ENCODE results near the gene ERI3.

ERI3 gene

DNA sequence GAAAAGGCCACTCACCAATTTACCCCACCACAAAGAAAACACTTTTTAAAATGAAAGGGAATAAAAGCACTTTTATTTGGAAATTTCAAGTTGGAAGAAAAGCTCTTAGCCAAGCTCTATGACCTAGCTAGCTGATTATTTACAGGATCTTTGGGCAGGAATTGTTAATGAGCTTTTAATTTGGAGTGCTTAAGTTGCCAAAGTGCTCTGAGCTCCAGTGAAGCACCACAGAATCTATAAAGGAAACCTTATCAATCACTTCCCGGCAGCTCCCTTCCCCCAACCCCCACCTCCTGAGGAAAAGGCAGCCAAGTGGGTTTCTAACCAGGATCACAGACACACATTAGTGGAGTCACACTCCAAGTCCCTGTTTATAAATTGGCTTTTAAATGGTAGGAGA lies 1.5 kb downstream of the ERI3 start:
- no peak for DNase-seq (ENCODE audit: low spot score)
- Histone ChIP-seq H3K27me3 (ENCODE audit: insufficient read depth, poor library complexity, severe bottlenecking) (no peaks in the 10 kb centered on the region), H3K4me1 (ENCODE audit: insufficient read depth, poor library complexity, severe bottlenecking) (peaks cover 4% of the 10 kb centered on the region), H3K36me3 (ENCODE audit: low read depth) (no peaks in the 10 kb centered on the region), H3K4me3 (ENCODE audit: severe bottlenecking) (no peak overlapping the region), H3K27ac (ENCODE audit: poor library complexity, severe bottlenecking) (no peak overlapping the region), H3K9me3 (ENCODE audit: severe bottlenecking) (no peaks in the 10 kb centered on the region)
- TF ChIP-seq, protein P1, sequence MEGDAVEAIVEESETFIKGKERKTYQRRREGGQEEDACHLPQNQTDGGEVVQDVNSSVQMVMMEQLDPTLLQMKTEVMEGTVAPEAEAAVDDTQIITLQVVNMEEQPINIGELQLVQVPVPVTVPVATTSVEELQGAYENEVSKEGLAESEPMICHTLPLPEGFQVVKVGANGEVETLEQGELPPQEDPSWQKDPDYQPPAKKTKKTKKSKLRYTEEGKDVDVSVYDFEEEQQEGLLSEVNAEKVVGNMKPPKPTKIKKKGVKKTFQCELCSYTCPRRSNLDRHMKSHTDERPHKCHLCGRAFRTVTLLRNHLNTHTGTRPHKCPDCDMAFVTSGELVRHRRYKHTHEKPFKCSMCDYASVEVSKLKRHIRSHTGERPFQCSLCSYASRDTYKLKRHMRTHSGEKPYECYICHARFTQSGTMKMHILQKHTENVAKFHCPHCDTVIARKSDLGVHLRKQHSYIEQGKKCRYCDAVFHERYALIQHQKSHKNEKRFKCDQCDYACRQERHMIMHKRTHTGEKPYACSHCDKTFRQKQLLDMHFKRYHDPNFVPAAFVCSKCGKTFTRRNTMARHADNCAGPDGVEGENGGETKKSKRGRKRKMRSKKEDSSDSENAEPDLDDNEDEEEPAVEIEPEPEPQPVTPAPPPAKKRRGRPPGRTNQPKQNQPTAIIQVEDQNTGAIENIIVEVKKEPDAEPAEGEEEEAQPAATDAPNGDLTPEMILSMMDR (IDR thresholded peaks at IDR 0.05; ENCODE audit: poor library complexity, severe bottlenecking): no peak
- ATAC-seq (ENCODE audit: low read depth): no peak

DNA sequence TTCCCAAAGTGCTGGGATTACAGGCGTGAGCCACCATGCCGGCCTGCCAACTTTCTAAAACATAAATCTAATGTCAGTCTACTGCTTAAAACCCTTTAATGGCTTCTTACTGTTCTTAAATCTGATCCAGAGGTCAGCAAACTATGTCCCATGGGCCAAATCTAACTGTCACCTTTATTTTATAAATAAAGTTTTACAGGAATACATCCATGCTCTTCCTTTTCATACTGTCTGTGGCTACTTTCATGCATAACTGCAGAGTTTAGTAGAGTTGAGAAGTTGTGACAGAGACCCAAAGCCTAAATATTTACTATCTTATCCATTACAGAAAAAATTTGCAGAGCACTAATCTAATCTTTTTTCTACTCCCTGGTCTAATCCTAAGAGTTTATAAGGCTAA lies 3.8 kb downstream of the ERI3 start:
- DNase-seq (ENCODE audit: low spot score) (no peak), ATAC-seq (ENCODE audit: low read depth) (no peak)
- Histone ChIP-seq H3K36me3 (ENCODE audit: low read depth) (no peaks in the 10 kb centered on the region), H3K27me3 (ENCODE audit: insufficient read depth, poor library complexity, severe bottlenecking) (no peaks in the 10 kb centered on the region), H3K4me3 (ENCODE audit: severe bottlenecking) (no peak overlapping the region), H3K27ac (ENCODE audit: poor library complexity, severe bottlenecking) (no peak overlapping the region), H3K9me3 (ENCODE audit: severe bottlenecking) (no peaks in the 10 kb centered on the region), H3K4me1 (ENCODE audit: insufficient read depth, poor library complexity, severe bottlenecking) (peaks cover 4% of the 10 kb centered on the region)
- TF ChIP-seq, protein P1 (IDR thresholded peaks at IDR 0.05; ENCODE audit: poor library complexity, severe bottlenecking): no peak

DNA sequence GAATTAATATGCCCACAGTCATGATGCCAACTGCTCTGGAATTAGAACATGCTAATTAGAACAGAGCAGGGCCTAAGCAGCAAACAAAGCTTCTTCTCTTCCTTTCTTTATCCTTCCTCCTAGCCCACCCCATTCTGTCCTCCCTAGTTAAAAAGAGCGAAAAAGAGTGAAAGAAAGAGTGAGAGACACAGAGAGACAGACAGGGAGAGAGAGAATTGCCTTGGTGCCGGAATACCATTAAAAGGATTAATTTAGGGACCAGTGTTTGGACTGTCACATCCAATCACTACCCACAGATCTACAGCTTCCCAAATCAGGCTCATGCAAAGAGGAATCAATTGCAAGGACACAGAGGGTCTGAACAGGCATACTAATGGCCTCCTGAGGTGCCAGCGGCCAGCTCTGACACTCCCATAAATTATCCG lies 7.0 kb downstream of the ERI3 start:
- Histone ChIP-seq H3K9me3 (ENCODE audit: severe bottlenecking) (no peaks in the 10 kb centered on the region), H3K4me3 (ENCODE audit: severe bottlenecking) (no peak overlapping the region), H3K36me3 (ENCODE audit: low read depth) (no peaks in the 10 kb centered on the region; the same call in 1 of the 2 replicates), H3K27me3 (ENCODE audit: insufficient read depth, poor library complexity, severe bottlenecking) (no peaks in the 10 kb centered on the region), H3K27ac (ENCODE audit: poor library complexity, severe bottlenecking) (no peak overlapping the region), H3K4me1 (ENCODE audit: insufficient read depth, poor library complexity, severe bottlenecking) (no peaks in the 10 kb centered on the region)
- ATAC-seq (ENCODE audit: low read depth) (no peak), DNase-seq (ENCODE audit: low spot score) (no peak)
- TF ChIP-seq, protein P1 (IDR thresholded peaks at IDR 0.05; ENCODE audit: poor library complexity, severe bottlenecking): no peak

DNA sequence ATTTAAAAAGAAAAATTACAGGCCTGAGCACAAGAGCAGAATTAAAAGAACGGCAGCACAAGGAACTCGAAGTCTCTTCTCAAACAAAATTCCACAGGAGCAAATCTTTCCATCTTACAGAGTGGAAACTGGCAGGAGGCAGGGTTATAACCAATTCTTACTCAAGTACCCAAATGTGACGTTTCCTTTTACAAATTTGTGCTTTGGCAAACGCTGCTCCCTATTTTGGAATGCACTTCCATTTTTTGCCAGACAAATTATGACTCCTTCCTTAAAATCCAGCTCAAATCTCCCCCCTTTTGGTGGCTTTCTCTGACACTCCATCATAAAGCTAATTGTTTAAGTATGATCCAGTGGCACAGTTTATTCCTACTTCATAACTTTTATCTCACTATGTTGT lies 7.8 kb downstream of the ERI3 start:
- ATAC-seq (ENCODE audit: low read depth): no peak
- TF ChIP-seq, protein P1 (IDR thresholded peaks at IDR 0.05; ENCODE audit: poor library complexity, severe bottlenecking): no peak

DNA sequence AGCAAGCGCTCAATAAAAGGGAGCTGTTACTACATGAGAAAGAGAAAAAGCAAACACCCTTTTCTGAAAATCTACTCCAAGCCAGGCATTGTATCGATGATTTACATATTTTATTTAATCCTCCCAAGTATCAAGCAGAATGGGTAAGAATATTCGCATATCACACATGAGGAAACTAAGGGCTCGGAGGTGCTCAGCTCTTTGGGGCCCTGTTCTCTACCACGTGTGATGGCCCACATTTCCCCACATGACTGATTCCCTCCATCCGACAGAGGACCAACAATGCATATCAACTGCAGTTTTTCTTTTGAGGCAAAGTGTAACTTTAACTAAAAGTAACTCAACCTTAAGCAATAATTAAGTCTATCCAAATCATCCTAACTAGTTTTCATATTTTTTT lies 8.2 kb downstream of the ERI3 start:
- TF ChIP-seq, protein P1 (IDR thresholded peaks at IDR 0.05; ENCODE audit: poor library complexity, severe bottlenecking): no peak
- ATAC-seq (ENCODE audit: low read depth): no peak
- DNase-seq (ENCODE audit: low spot score): no peak

More for the DNA sequence above, 7.8 kb downstream of the ERI3 start:
- H3K27ac ChIP-seq (ENCODE audit: poor library complexity, severe bottlenecking): no peak overlapping the region
- H3K9me3 ChIP-seq (ENCODE audit: severe bottlenecking): no peaks in the 10 kb centered on the region
- H3K36me3 ChIP-seq (ENCODE audit: low read depth): no peaks in the 10 kb centered on the region; the same call in 1 of the 2 replicates
- no peak for DNase-seq (ENCODE audit: low spot score)
- no peak overlapping the region for H3K4me3 ChIP-seq (ENCODE audit: severe bottlenecking)
- H3K4me1 ChIP-seq (ENCODE audit: insufficient read depth, poor library complexity, severe bottlenecking): no peaks in the 10 kb centered on the region
- no peaks in the 10 kb centered on the region for H3K27me3 ChIP-seq (ENCODE audit: insufficient read depth, poor library complexity, severe bottlenecking)

More for the DNA sequence above, 8.2 kb downstream of the ERI3 start:
- Histone ChIP-seq H3K4me1 (ENCODE audit: insufficient read depth, poor library complexity, severe bottlenecking) (no peaks in the 10 kb centered on the region), H3K9me3 (ENCODE audit: severe bottlenecking) (no peaks in the 10 kb centered on the region), H3K27ac (ENCODE audit: poor library complexity, severe bottlenecking) (no peak overlapping the region), H3K36me3 (ENCODE audit: low read depth) (no peaks in the 10 kb centered on the region; the same call in 1 of the 2 replicates), H3K27me3 (ENCODE audit: insufficient read depth, poor library complexity, severe bottlenecking) (no peaks in the 10 kb centered on the region), H3K4me3 (ENCODE audit: severe bottlenecking) (no peak overlapping the region)

All from RWPE2 (cell line).